Measurements from ENCODE around the gene DENND1A. TPM values are rescaled to one million over a fixed set of nuclear protein-coding genes. Genes with fewer than 3 reads are reported as not detected.
A peak's percentile ranks its signal among the peaks of the same experiment; 100 is the strongest.
"Not testable (repeated sequence)": the region's sequence is repeated elsewhere in the genome, so short reads cannot be mapped to it uniquely, and the experiment has no call there.

DENND1A gene
- total and polyA plus RNA-seq, 4 experiments from 2014 or later, result 1.4 to 14.2 (median 9.9) TPM

- ChIA-PET POLR2A (ENCODE audit: partially characterized antibody) (no interaction called here), CTCF (ENCODE audit: partially characterized antibody) (no interaction called here)
- no peak for DNase-seq
- no peaks in the 10 kb centered on the region for H3K4me1 Mint-ChIP-seq
- Histone ChIP-seq H3K4me3 (ENCODE audit: low read length in 2 of 2) (no peak overlapping the region), H3K27ac (ENCODE audit: low read depth, low read length) (no peak overlapping the region), H3K36me3 (ENCODE audit: insufficient read depth, low read length) (no peaks in the 10 kb centered on the region), H3K4me1 (ENCODE audit: insufficient read depth, low read length) (no peaks in the 10 kb centered on the region), H3K27me3 (ENCODE audit: insufficient read depth, low read length) (no peaks in the 10 kb centered on the region), H3K9me3 (ENCODE audit: control insufficient read depth in 1 of 2, low read length in 2 of 2) (no peaks in the 10 kb centered on the region)
- intact Hi-C loops (cut with micrococcal nuclease), result no loop called here
- H3K27ac Mint-ChIP-seq, result peak overlapping the region in 1 of 7 donors; percentile 17
- no peaks in the 10 kb centered on the region for H3K36me3 Mint-ChIP-seq
- H3K4me3 Mint-ChIP-seq, result no peak overlapping the region
- H3K27me3 Mint-ChIP-seq, result peaks cover 0 to 2% of the 10 kb centered on the region in 2 donors
- H3K9me3 Mint-ChIP-seq, result peaks cover 0 to 2% (median 0%) of the 10 kb centered on the region in 8 donors
Observed at GRCh38 chr9:123946101-123946821, 16.3 kb upstream of the DENND1A start.

GRCh38 chr9:123945532-123945931 lies 15.6 kb upstream of the DENND1A start:
- no peak overlapping the region for H3K4me3 ChIP-seq (ENCODE audit: low read length in 2 of 2)
- H3K27ac Mint-ChIP-seq, result no peak overlapping the region
- ChIA-PET POLR2A (ENCODE audit: partially characterized antibody) (no interaction called here), CTCF (ENCODE audit: partially characterized antibody) (no interaction called here)
- no peaks in the 10 kb centered on the region for H3K9me3 ChIP-seq (ENCODE audit: control insufficient read depth in 1 of 2, low read length in 2 of 2)
- H3K4me1 ChIP-seq (ENCODE audit: insufficient read depth, low read length), result no peaks in the 10 kb centered on the region
- no peak overlapping the region for H3K4me3 Mint-ChIP-seq
- no peaks in the 10 kb centered on the region for H3K36me3 ChIP-seq (ENCODE audit: insufficient read depth, low read length)
- H3K36me3 Mint-ChIP-seq, result no peaks in the 10 kb centered on the region
- no peaks in the 10 kb centered on the region for H3K27me3 ChIP-seq (ENCODE audit: insufficient read depth, low read length)
- H3K4me1 Mint-ChIP-seq, result no peaks in the 10 kb centered on the region
- no peak overlapping the region for H3K27ac ChIP-seq (ENCODE audit: low read depth, low read length)
- no peak for DNase-seq
- H3K27me3 Mint-ChIP-seq, result peaks cover 2% of the 10 kb centered on the region in 2 donors
- intact Hi-C loops (cut with micrococcal nuclease), result no loop called here
- H3K9me3 Mint-ChIP-seq, result peaks cover 0 to 2% (median 0%) of the 10 kb centered on the region in 8 donors

GRCh38 chr9:123944464-123944863 lies 14.5 kb upstream of the DENND1A start:
- not testable (repeated sequence) for H3K9me3 Mint-ChIP-seq

GRCh38 chr9:123943671-123944070 lies 13.7 kb upstream of the DENND1A start:
- Mint-ChIP-seq H3K9me3 (peaks cover 0 to 2% (median 0%) of the 10 kb centered on the region in 8 donors), H3K4me3 (no peak overlapping the region), H3K36me3 (no peaks in the 10 kb centered on the region), H3K4me1 (no peaks in the 10 kb centered on the region), H3K27ac (no peak overlapping the region), H3K27me3 (peaks cover 3 to 5% of the 10 kb centered on the region in 2 donors)
- Histone ChIP-seq H3K4me3 (ENCODE audit: low read length in 2 of 2) (no peak overlapping the region), H3K27ac (ENCODE audit: low read depth, low read length) (no peak overlapping the region), H3K27me3 (ENCODE audit: insufficient read depth, low read length) (no peaks in the 10 kb centered on the region), H3K4me1 (ENCODE audit: insufficient read depth, low read length) (no peaks in the 10 kb centered on the region), H3K9me3 (ENCODE audit: control insufficient read depth in 1 of 2, low read length in 2 of 2) (no peaks in the 10 kb centered on the region), H3K36me3 (ENCODE audit: insufficient read depth, low read length) (no peaks in the 10 kb centered on the region)
- DNase-seq, result no peak
- CTCF ChIA-PET (ENCODE audit: partially characterized antibody), result no interaction called here
- POLR2A ChIA-PET (ENCODE audit: partially characterized antibody), result no interaction called here
- intact Hi-C loops (cut with micrococcal nuclease), result no loop called here

More at GRCh38 chr9:123944464-123944863, 14.5 kb upstream of the DENND1A start:
- DNase-seq; POLR2A ChIA-PET (ENCODE audit: partially characterized antibody); H3K4me1 ChIP-seq (ENCODE audit: insufficient read depth, low read length); H3K4me3 Mint-ChIP-seq; H3K27ac Mint-ChIP-seq; CTCF ChIA-PET (ENCODE audit: partially characterized antibody); H3K27me3 ChIP-seq (ENCODE audit: insufficient read depth, low read length); H3K9me3 ChIP-seq (ENCODE audit: control insufficient read depth in 1 of 2, low read length in 2 of 2); H3K36me3 Mint-ChIP-seq; H3K4me1 Mint-ChIP-seq; intact Hi-C loops (cut with micrococcal nuclease); H3K36me3 ChIP-seq (ENCODE audit: insufficient read depth, low read length); H3K4me3 ChIP-seq (ENCODE audit: low read length in 2 of 2); H3K27ac ChIP-seq (ENCODE audit: low read depth, low read length); H3K27me3 Mint-ChIP-seq: not testable (repeated sequence)

- POLR2A ChIA-PET (ENCODE audit: partially characterized antibody), result no interaction called here
- H3K27ac Mint-ChIP-seq, result no peak overlapping the region
Observed at GRCh38 chr9:123942542-123942941, 12.6 kb upstream of the DENND1A start.

GRCh38 chr9:123941524-123942070 lies 11.7 kb upstream of the DENND1A start:
- Histone ChIP-seq H3K27me3 (ENCODE audit: insufficient read depth, low read length) (no peaks in the 10 kb centered on the region), H3K36me3 (ENCODE audit: insufficient read depth, low read length) (no peaks in the 10 kb centered on the region), H3K27ac (ENCODE audit: low read depth, low read length) (no peak overlapping the region), H3K9me3 (ENCODE audit: control insufficient read depth in 1 of 2, low read length in 2 of 2) (no peaks in the 10 kb centered on the region), H3K4me1 (ENCODE audit: insufficient read depth, low read length) (no peaks in the 10 kb centered on the region), H3K4me3 (ENCODE audit: low read length in 2 of 2) (no peak overlapping the region)
- peaks cover 0 to 1% of the 10 kb centered on the region in 2 donors for H3K36me3 Mint-ChIP-seq
- intact Hi-C loops (cut with micrococcal nuclease), result no loop called here
- no peak for DNase-seq
- H3K9me3 Mint-ChIP-seq, result peaks cover 0 to 5% (median under 1%) of the 10 kb centered on the region in 8 donors
- H3K27me3 Mint-ChIP-seq, result peaks cover 3 to 7% of the 10 kb centered on the region in 2 donors
- H3K4me1 Mint-ChIP-seq, result no peaks in the 10 kb centered on the region
- no peak overlapping the region for H3K4me3 Mint-ChIP-seq
- CTCF ChIA-PET (ENCODE audit: partially characterized antibody), result no interaction called here
- H3K27ac Mint-ChIP-seq, result no peak overlapping the region
- POLR2A ChIA-PET (ENCODE audit: partially characterized antibody), result no interaction called here

More at GRCh38 chr9:123942542-123942941, 12.6 kb upstream of the DENND1A start:
- H3K4me1 Mint-ChIP-seq, result no peaks in the 10 kb centered on the region
- Histone ChIP-seq H3K27me3 (ENCODE audit: insufficient read depth, low read length) (no peaks in the 10 kb centered on the region), H3K4me3 (ENCODE audit: low read length in 2 of 2) (no peak overlapping the region), H3K27ac (ENCODE audit: low read depth, low read length) (no peak overlapping the region), H3K9me3 (ENCODE audit: control insufficient read depth in 1 of 2, low read length in 2 of 2) (no peaks in the 10 kb centered on the region), H3K4me1 (ENCODE audit: insufficient read depth, low read length) (no peaks in the 10 kb centered on the region), H3K36me3 (ENCODE audit: insufficient read depth, low read length) (no peaks in the 10 kb centered on the region)
- CTCF ChIA-PET (ENCODE audit: partially characterized antibody), result no interaction called here
- H3K9me3 Mint-ChIP-seq, result peaks cover 0 to 2% (median 0%) of the 10 kb centered on the region in 8 donors
- no peak for DNase-seq
- H3K36me3 Mint-ChIP-seq, result no peaks in the 10 kb centered on the region
- intact Hi-C loops (cut with micrococcal nuclease), result no loop called here
- H3K27me3 Mint-ChIP-seq, result peaks cover 3 to 5% of the 10 kb centered on the region in 2 donors
- H3K4me3 Mint-ChIP-seq, result no peak overlapping the region

- ChIA-PET POLR2A (ENCODE audit: partially characterized antibody) (no interaction called here), CTCF (ENCODE audit: partially characterized antibody) (no interaction called here)
- Histone ChIP-seq H3K27ac (ENCODE audit: low read depth, low read length) (no peak overlapping the region), H3K27me3 (ENCODE audit: insufficient read depth, low read length) (no peaks in the 10 kb centered on the region), H3K9me3 (ENCODE audit: control insufficient read depth in 1 of 2, low read length in 2 of 2) (no peaks in the 10 kb centered on the region), H3K4me1 (ENCODE audit: insufficient read depth, low read length) (no peaks in the 10 kb centered on the region), H3K36me3 (ENCODE audit: insufficient read depth, low read length) (no peaks in the 10 kb centered on the region), H3K4me3 (ENCODE audit: low read length in 2 of 2) (no peak overlapping the region)
- H3K27ac Mint-ChIP-seq, result no peak overlapping the region
- peaks cover 5 to 12% of the 10 kb centered on the region in 2 donors for H3K27me3 Mint-ChIP-seq
- intact Hi-C loops (cut with micrococcal nuclease), result no loop called here
- H3K36me3 Mint-ChIP-seq, result peaks cover 0 to 4% of the 10 kb centered on the region in 2 donors
- H3K4me3 Mint-ChIP-seq, result no peak overlapping the region
- peaks cover 0 to 6% (median 2%) of the 10 kb centered on the region in 8 donors for H3K9me3 Mint-ChIP-seq
- no peaks in the 10 kb centered on the region for H3K4me1 Mint-ChIP-seq
- no peak for DNase-seq
Observed at GRCh38 chr9:123940721-123941523, 11.0 kb upstream of the DENND1A start.
